HCT116 (cell line): ENCODE measurements around the gene ZC3H8. TPM values are rescaled to one million over a fixed set of nuclear protein-coding genes. Genes with fewer than 3 reads are reported as not detected.

ENCODE experiments used
- ATAC-seq: fragments of 200-7000 bp; cut with Tn5 transposase; 2 replicates; pipeline ENCODE4 v1.9.1; 2020; ENCODE audit warnings: mild to moderate bottlenecking, moderate library complexity
- BruUV-seq: library from RNA; stranded (reverse); fragments of 400-500 nt; replicated peaks from 2 replicates; lab custom pipeline; 2021; lab: Mats Ljungman, UMichigan
- CTCF ChIA-PET: fragments of 300-600 bp; sonication (Branson Sonifier 250); formaldehyde crosslinking; loops from one replicate; lab custom pipeline; 2021; ENCODE audit warnings: antibody characterized with exemption; lab: Charles Lee
- POLR2A ChIA-PET: fragments of 300-600, 350-600 bp; sonication (Branson Sonifier 250); formaldehyde crosslinking; loops from one replicate; lab custom pipeline; 2021; ENCODE audit warnings: antibody characterized with exemption; lab: Charles Lee
- RAD21 ChIA-PET, 2 experiments: fragments of 300-600 bp; sonication (Branson Sonifier 250); formaldehyde crosslinking; loops; one replicate each; lab custom pipeline; 2023; ENCODE audit warnings: low total read pairs in 2 of 2; ENCODE audit not compliant: uncharacterized antibody in 2 of 2, unreplicated experiment in 2 of 2, low non-redundant PET in 1 of 2; lab: Charles Lee
- DNase-seq: peaks from one replicate; pipeline ENCODE4 v3.0.0-alpha.2; 2010; ENCODE audit warnings: low read depth, low spot score
- H2AFZ ChIP-seq: fragments of 200-600 bp; shearing (Covaris generic), sonication (generic); 2 replicates; pipeline ENCODE4 v1.6.1; 2017; ENCODE audit warnings: low read depth, mixed run types, mixed read lengths, antibody characterized with exemption, low read length; ENCODE audit not compliant: poor library complexity, severe bottlenecking
- H3K27ac ChIP-seq: 2 replicates; pipeline ENCODE4 v1.5.1; 2012; ENCODE audit warnings: low read depth, low read length
- H3K27me3 ChIP-seq: fragments of 200-600 bp; sonication (generic); 2 replicates; pipeline ENCODE4 v1.6.1; 2016; ENCODE audit warnings: mixed run types, low read length, mixed read lengths; ENCODE audit not compliant: insufficient read depth
- H3K36me3 ChIP-seq, 2 experiments: fragments of 200-500 bp in 1 of 2; fragments of 200-600 bp in 1 of 2; sonication (Bioruptor generic) in 1 of 2; sonication (generic) in 1 of 2; 2 replicates each; pipeline versions ENCODE4 v1.5.1 to v1.6.1; 2014 to 2016; ENCODE audit warnings: low read length in 2 of 2, inconsistent platforms in 1 of 2, mixed read lengths in 1 of 2, mixed run types in 1 of 2; ENCODE audit not compliant: insufficient read depth in 2 of 2, control insufficient read depth in 1 of 2
- H3K4me1 ChIP-seq, 2 experiments: fragments of 200-600 bp in 1 of 2; sonication (generic) in 1 of 2; 2 replicates each; pipeline versions ENCODE4 v1.5.1 to v1.6.1; 2012 to 2017; ENCODE audit warnings: low read length in 2 of 2, inconsistent platforms in 1 of 2, mild to moderate bottlenecking in 1 of 2, mixed read lengths in 1 of 2, mixed run types in 1 of 2, moderate library complexity in 1 of 2; ENCODE audit not compliant: insufficient read depth in 2 of 2, control insufficient read depth in 1 of 2
- H3K4me2 ChIP-seq: fragments of 200-600 bp; sonication (generic); 2 replicates; pipeline ENCODE4 v1.6.1; 2017; ENCODE audit warnings: mixed run types, low read length, mixed read lengths
- H3K4me3 ChIP-seq, 2 experiments: fragments of 200-600 bp in 1 of 2; sonication (generic) in 1 of 2; replicated peaks in 1 of 2; 2 replicates each; pipeline ENCODE4 v1.5.1; 2011 to 2016; ENCODE audit warnings: low read length in 2 of 2, control low read depth in 1 of 2, low read depth in 1 of 2, mild to moderate bottlenecking in 1 of 2, mixed read lengths in 1 of 2, mixed run types in 1 of 2
- H3K79me2 ChIP-seq: fragments of 200-600 bp; sonication (generic); 2 replicates; pipeline ENCODE4 v1.6.1; 2017; ENCODE audit warnings: mild to moderate bottlenecking, mixed run types, low read length, moderate library complexity, mixed read lengths; ENCODE audit not compliant: insufficient read depth
- H3K9ac ChIP-seq: fragments of 200-600 bp; sonication (generic); 2 replicates; pipeline ENCODE4 v1.6.1; 2016; ENCODE audit warnings: low read length, mixed read lengths
- H3K9me2 ChIP-seq: fragments of 200-600 bp; sonication (generic), shearing (Covaris generic); 2 replicates; pipeline ENCODE4 v1.6.1; 2017; ENCODE audit warnings: mixed run types, mild to moderate bottlenecking, moderate library complexity; ENCODE audit not compliant: insufficient read depth
- H3K9me3 ChIP-seq, 2 experiments: fragments of 200-500 bp in 1 of 2; fragments of 200-600 bp in 1 of 2; sonication (Bioruptor generic) in 1 of 2; sonication (generic) in 1 of 2; 2 replicates each; pipeline ENCODE4 v1.6.1; 2014 to 2017; ENCODE audit warnings: low read length in 2 of 2, mixed read lengths in 2 of 2, inconsistent platforms in 1 of 2, low read depth in 1 of 2, mild to moderate bottlenecking in 1 of 2, mixed run types in 1 of 2, moderate library complexity in 1 of 2; ENCODE audit not compliant: control insufficient read depth in 1 of 2, insufficient read depth in 1 of 2
- H4K20me1 ChIP-seq: fragments of 200-600 bp; sonication (generic), shearing (Covaris generic); 2 replicates; pipeline ENCODE4 v1.6.1; 2017; ENCODE audit warnings: mixed run types, mild to moderate bottlenecking, moderate library complexity; ENCODE audit not compliant: insufficient read depth
- CEBPB ChIP-seq: IDR thresholded peaks from 2 replicates; pipeline ENCODE4 v1.6.1; 2012; ENCODE audit warnings: low read depth
- EGR1 ChIP-seq: IDR thresholded peaks from 2 replicates; pipeline ENCODE4 v1.6.1; 2012; ENCODE audit warnings: low read depth
- ELF1 ChIP-seq: IDR thresholded peaks from 2 replicates; pipeline ENCODE4 v1.6.1; 2012; ENCODE audit warnings: low read depth, borderline replicate concordance
- EZH2 ChIP-seq: fragments of 200-600 bp; sonication (generic); IDR thresholded peaks from 2 replicates; pipeline ENCODE4 v1.6.1; 2017; ENCODE audit warnings: antibody characterized with exemption, mixed run types
- POLR2A ChIP-seq: IDR thresholded peaks from 2 replicates; pipeline ENCODE4 v1.7.0; 2011; ENCODE audit warnings: borderline replicate concordance; ENCODE audit not compliant: insufficient read depth, insufficient read length; ENCODE audit errors: extremely low read depth
- POLR2AphosphoS5 ChIP-seq: IDR thresholded peaks from 2 replicates; pipeline ENCODE4 v1.6.1; 2011; ENCODE audit warnings: mild to moderate bottlenecking, low read depth, low read length, moderate library complexity
- RAD21 ChIP-seq: IDR thresholded peaks from 2 replicates; pipeline ENCODE4 v1.6.1; 2012; ENCODE audit warnings: low read depth, mild to moderate bottlenecking
- SIN3A ChIP-seq: IDR thresholded peaks from 2 replicates; pipeline ENCODE4 v1.6.1; 2012; ENCODE audit warnings: low read depth
- TCF7L2 ChIP-seq: IDR thresholded peaks from 2 replicates; pipeline ENCODE4 v1.7.0; 2011; ENCODE audit warnings: borderline replicate concordance, inconsistent platforms; ENCODE audit not compliant: insufficient read depth, insufficient read length; ENCODE audit errors: extremely low read depth
- ZFX ChIP-seq: fragments of 450-650 bp; IDR thresholded peaks from 2 replicates; pipeline ENCODE4 v1.6.1; 2017
- ZNF274 ChIP-seq: fragments of 200-500 bp; sonication (Bioruptor generic); IDR thresholded peaks from 2 replicates; pipeline ENCODE4 v1.6.1; 2014; ENCODE audit warnings: mild to moderate bottlenecking, low read depth, low read length, inconsistent platforms
- intact Hi-C: fragments of 100-400 bp; cut with micrococcal nuclease; formaldehyde crosslinking; loops from 2 replicates; pipeline ENCODE4 v1.10.0; 2022
- total RNA-seq: library from RNA; stranded (reverse); gene quantifications from one replicate; pipeline ENCODE4 v1.2.1, GENCODE V29; 2021; ENCODE audit not compliant: unreplicated experiment
- TF ChIP-seq, protein P1 (sequence below), 3 experiments: fragments of 200-600 bp in 1 of 3; sonication (generic) in 1 of 3; IDR thresholded peaks in 2 of 3; conservative IDR thresholded peaks in 1 of 3; 2 replicates each; pipeline ENCODE4 v1.5.1; 2012 to 2017; ENCODE audit warnings: low read depth in 2 of 3, low read length in 2 of 3, antibody characterized with exemption in 1 of 3, borderline replicate concordance in 1 of 3, control low read depth in 1 of 3, mild to moderate bottlenecking in 1 of 3, mixed read lengths in 1 of 3, mixed run types in 1 of 3, moderate library complexity in 1 of 3; ENCODE audit not compliant: insufficient read depth in 1 of 3
- TF ChIP-seq, protein P2 (sequence below): IDR thresholded peaks from 2 replicates; pipeline ENCODE4 v1.6.1; 2012

Gene ZC3H8
- total RNA-seq, 1 experiment from 2014 or later, result 13.4 TPM

DNA sequence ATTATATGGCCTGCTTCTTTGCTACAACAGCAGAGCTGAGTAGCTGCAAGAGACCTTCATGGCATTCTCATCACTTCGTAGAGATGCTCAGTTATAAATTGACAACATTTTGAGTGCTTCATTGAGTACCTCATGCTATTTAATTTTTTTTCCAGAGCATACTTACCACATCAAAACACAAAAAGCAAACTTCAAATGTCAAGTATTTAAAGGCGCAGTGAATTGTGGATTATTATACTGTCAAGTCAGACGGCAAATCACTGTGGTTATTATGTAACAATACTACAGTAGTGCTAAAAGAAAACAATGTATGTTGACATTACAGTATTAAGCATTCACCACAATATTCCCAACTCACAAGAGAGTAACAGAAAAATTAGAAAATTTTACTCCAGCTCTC, 12.5 kb downstream of the ZC3H8 start:
- ChIA-PET CTCF (interaction anchor here (0.7 kb wide), 1 partner anchor 17 kb away, joined by 3 read pairs; no protein-coding TSS in a partner anchor), RAD21 (no interaction called here), POLR2A (no interaction called here)
- Histone ChIP-seq H3K27ac (no peak overlapping the region), H2AFZ (no peak overlapping the region), H3K9ac (no peak overlapping the region), H4K20me1 (no peaks in the 10 kb centered on the region; the same call in 1 of the 2 replicates), H3K27me3 (no peaks in the 10 kb centered on the region), H3K79me2 (no peaks in the 10 kb centered on the region; the same call in none of the 2 replicates), H3K4me3 (no peak overlapping the region), H3K9me2 (no peaks in the 10 kb centered on the region), H3K4me1 (no peaks in the 10 kb centered on the region), H3K9me3 (no peaks in the 10 kb centered on the region), H3K4me2 (no peak overlapping the region), H3K36me3 (0 out of 4 replicates have a peak, but pooled peaks cover 5 to 10% of the 10 kb centered on the region in 2 experiments)
- DNase-seq (no peak), ATAC-seq (no peak)
- intact Hi-C loops, result no loop called here
- BruUV-seq, result no TSS peak
- TF ChIP-seq SIN3A (no peak), RAD21 (no peak), TCF7L2 (no peak), CEBPB (no peak), ZFX (no peak), ZNF274 (no peak), EGR1 (no peak), EZH2 (no peak), POLR2AphosphoS5 (no peak), ELF1 (no peak), POLR2A (no peak)
- TF ChIP-seq, protein P1, sequence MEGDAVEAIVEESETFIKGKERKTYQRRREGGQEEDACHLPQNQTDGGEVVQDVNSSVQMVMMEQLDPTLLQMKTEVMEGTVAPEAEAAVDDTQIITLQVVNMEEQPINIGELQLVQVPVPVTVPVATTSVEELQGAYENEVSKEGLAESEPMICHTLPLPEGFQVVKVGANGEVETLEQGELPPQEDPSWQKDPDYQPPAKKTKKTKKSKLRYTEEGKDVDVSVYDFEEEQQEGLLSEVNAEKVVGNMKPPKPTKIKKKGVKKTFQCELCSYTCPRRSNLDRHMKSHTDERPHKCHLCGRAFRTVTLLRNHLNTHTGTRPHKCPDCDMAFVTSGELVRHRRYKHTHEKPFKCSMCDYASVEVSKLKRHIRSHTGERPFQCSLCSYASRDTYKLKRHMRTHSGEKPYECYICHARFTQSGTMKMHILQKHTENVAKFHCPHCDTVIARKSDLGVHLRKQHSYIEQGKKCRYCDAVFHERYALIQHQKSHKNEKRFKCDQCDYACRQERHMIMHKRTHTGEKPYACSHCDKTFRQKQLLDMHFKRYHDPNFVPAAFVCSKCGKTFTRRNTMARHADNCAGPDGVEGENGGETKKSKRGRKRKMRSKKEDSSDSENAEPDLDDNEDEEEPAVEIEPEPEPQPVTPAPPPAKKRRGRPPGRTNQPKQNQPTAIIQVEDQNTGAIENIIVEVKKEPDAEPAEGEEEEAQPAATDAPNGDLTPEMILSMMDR (IDR thresholded peaks at IDR 0.05 in 2 of 3, conservative IDR thresholded peaks at IDR 0.05 in 1 of 3; ENCODE audit: borderline replicate concordance in 1 of 3, insufficient read depth in 1 of 3, low read depth in 2 of 3, low read length in 2 of 3), result no peak
- TF ChIP-seq, protein P2, sequence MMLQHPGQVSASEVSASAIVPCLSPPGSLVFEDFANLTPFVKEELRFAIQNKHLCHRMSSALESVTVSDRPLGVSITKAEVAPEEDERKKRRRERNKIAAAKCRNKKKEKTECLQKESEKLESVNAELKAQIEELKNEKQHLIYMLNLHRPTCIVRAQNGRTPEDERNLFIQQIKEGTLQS, result no peak
